OCI-LY1 (cell line): Measurements from ENCODE around the gene TSNAXIP1.

Source experiments
- CTCF ChIP-seq: fragments of 200-600 bp; sonication (generic), shearing (Covaris generic); IDR thresholded peaks from 2 replicates; pipeline ENCODE4 v1.5.1; 2017; ENCODE audit warnings: mild to moderate bottlenecking, antibody characterized with exemption, low read length, moderate library complexity, mixed read lengths
- EZH2 ChIP-seq: fragments of 200-600 bp; sonication (generic), shearing (Covaris generic); IDR thresholded peaks from 2 replicates; pipeline ENCODE4 v1.8.0; 2017; ENCODE audit warnings: borderline replicate concordance, mixed run types, mild to moderate bottlenecking, antibody characterized with exemption, low read length, moderate library complexity, mixed read lengths

GRCh38 chr16:67814567-67814966, 7.9 kb downstream of the TSNAXIP1 start:
- TF ChIP-seq CTCF, result no peak
- no peak for TF ChIP-seq EZH2
